HT1080 (cell line): ENCODE data around the gene SGCA. TPM values are rescaled to one million over a fixed set of nuclear protein-coding genes. Genes with fewer than 3 reads are reported as not detected.

Source experiments
- DNase-seq: peaks from one replicate; pipeline ENCODE4 v3.0.0-alpha.2; 2015; ENCODE audit warnings: low read depth
- polyA plus RNA-seq, 2 experiments: library from polyadenylated mRNA; depleted of rRNA; stranded (reverse); fragments of >200 nt; gene quantifications; 2 replicates each; pipeline ENCODE4 v1.2.3, GENCODE V29; 2015
- total RNA-seq: library from RNA; depleted of rRNA; stranded (reverse); fragments of >200 nt; shearing (Covaris generic); gene quantifications from 2 replicates; pipeline ENCODE4 v1.2.3, GENCODE V29; 2014; rRNA removed

SGCA gene
- total RNA-seq = not detected in 2 replicates
- 0.25 TPM in 1 of 2 replicates, not detected in the other for polyA plus RNA-seq (2015; cell fraction: cytosol; rRNA removed)
- not detected in 2 replicates for polyA plus RNA-seq (2015; cell fraction: nucleus; rRNA removed)

DNA sequence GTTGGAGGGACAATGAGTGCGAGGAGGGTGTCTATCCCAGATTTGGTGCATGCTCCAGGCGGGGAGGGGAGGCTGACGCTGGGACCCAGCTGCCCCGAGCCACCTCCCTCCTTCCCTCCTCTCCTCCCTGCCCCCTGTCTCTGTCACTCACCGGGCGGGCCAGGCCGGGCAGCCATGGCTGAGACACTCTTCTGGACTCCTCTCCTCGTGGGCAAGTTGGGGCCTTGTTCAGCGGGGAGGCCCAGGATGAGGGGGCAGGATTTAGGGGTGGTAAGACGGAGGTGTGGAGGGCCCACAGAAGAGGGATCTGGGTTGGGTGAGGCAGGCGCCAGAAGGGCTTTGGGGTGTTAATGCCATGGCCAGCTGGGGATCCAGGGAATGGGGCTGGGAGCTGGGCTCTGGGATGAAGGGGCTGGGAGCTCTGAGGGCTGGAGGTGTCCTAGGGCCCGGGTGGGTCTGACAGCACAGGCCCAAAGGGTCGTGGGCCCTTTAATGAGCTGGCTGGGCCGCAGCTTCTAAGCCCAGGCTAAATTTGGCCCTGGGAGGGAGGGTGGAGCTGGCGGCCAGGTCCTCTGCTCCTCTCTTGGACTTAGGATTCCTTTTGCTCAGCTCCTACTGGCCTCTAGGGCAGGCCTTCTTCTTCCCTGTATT, at the start of gene SGCA:
TSS of gene SGCA (plus strand) at position 139 of the 651 bp plus-strand sequence. CDS start at position 175, 36 bp downstream.
- no peak for DNase-seq

DNA sequence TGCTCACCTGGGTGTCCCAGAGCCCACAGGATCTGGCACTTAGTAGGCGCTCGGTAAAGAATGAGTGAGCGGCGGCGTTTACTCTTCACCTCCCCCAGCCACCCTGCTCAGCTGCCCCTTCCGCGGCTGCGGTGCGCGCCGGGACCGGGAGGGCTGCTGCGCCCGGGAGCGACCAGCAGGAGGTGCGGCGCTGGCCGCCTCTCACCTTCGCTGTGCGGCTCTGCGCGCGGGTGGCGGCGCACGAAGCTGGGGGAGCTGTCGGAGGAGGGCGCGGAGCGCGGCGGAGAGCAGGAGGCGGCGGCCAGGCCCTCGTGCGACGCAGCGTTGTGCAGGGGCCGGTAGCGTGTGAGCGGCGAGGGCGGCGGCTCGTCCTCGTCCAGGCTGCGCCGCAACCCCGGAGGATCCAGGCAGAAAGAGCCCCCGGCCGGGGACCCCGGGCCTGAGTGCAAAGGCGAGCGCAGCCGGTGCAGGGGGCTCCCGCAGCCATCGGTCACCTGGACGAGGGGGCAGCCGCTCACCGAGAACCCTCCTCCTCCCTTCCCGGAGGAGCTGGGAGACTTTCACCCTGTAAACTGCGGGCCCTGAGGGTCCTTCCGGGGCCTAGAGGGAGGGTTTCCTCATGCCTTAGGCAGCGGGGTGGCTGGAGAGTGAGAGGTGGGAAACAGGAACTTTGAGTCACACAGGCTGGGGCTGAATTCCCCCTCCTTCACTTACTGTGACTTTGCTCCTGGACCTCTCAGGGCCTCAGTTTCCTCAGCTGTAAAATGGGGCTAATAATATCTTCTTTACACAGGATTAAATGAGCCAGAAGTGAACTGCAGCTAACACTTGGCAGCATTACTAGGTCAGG, 48.4 kb upstream of the SGCA start:
- no peak for DNase-seq

- no peak for DNase-seq
These were observed 47.6 kb upstream of the SGCA start for GRCh38 chr17:50118076-50118827.

GRCh38 chr17:50118828-50119218, 47.0 kb upstream of the SGCA start:
- no peak for DNase-seq

GRCh38 chr17:50120475-50121253, 45.1 kb upstream of the SGCA start:
- DNase-seq = no peak

GRCh38 chr17:50122945-50123344, 42.9 kb upstream of the SGCA start:
- no peak for DNase-seq

- no peak for DNase-seq
These were observed 42.0 kb upstream of the SGCA start for GRCh38 chr17:50123649-50124349.

DNA sequence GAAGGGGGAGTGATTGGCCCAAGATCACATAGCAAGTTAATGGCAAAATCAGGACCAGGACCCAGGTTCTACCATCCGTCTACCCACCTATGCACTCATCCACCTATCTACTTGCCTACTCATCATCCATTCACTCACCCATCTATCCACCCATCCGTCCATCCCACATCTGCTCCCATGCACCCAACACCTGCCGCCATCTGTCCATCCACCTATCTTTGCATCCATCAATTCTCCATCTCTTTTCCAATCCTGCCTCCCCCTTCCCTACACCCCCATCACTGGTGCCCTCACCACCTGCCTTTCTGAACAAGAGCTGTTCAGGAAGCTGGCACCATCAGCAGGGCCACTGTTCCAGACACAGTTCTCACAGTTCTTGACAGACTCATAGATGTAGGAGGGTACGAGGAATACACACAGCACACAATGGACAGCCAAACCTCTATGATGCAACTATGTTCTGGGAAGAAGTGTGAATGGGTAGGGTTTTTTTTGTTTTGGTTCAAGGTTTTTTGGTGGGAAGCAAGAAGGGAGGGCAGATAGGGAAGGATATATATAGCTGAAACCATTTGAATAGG, 40.3 kb upstream of the SGCA start:
- no peak for DNase-seq

DNA sequence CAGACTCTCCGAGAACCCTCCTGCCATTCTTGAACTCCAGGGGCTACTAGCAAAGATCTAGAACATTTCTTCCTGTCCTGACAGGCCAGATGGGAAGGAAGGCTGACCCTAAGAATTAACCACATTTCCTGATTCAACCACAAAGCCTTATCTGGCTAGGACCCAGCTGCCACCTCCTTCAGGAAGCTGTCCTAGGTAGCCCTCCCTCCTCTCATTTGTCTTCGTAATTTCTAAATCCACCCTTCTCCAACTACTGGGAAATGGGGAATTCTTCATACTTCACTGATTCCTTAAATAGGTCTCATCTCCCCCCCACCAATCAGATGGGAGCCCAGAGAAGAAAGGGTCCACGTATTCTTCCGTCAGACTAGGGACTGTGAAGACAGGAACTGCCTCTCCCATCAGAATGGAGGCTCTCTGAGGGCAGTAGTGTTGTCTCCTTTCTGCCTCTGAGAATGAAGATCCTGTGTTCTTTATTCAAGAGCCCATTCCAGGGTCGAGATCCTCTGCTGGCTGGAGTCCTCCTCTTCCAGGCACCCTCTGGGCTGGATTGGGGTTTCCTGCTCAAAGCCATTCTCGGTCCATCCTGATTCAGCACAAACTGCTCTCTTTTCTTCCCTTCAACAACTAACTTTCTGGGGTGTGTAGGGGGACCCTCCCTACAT, 38.0 kb upstream of the SGCA start:
- DNase-seq = peak; percentile 65

- no peak for DNase-seq
These were observed 37.1 kb upstream of the SGCA start for GRCh38 chr17:50128441-50129352.

- DNase-seq = no peak
These were observed 36.5 kb upstream of the SGCA start for GRCh38 chr17:50129353-50129727.

DNA sequence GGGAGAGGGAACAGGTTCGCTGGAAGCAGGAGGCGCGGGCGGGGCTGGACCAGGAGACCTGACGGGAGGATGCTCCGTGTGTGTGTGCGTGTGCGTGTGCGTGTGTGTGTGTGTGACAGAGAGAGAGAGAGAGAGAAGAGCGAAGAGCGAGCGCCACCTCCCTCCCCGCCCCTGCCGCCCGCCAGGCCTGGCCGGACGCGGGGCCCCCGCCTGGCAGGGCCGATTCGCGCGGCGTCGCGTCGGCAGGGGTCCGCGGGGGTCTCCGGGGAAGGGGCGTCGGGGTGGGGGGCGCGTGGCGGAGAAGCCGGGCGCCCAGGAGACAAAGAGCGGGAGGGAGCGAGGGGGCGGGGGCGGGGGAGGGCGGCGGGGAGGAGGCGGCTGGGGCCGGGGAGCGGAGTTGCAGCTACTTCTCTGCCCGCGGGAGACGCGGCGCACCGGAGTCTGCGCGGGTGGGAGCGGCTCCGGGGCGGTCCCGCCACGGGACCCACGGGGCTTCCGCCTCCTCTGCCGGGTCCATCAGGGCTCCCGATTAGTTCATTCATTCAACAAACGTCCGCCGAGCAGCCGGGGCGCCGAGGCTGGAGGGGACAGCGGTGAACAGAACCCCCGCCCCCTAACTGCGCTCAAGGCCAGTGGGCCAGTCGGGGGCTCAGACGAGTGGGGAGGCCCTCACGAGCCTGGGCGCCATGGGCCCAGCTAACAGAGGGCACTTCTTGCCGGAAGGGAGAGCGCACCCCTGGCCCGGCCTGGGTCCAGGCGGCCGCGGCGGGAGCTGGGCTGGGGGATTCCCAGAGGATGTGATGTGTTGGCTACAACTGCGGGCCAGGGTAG, 35.9 kb upstream of the SGCA start, which contains the start of gene SAMD14:
TSS of gene SAMD14 (minus strand) at position 433 of the 831 bp plus-strand sequence. CDS start 5,201 bp downstream, outside the sequence.
- DNase-seq = no peak

DNA sequence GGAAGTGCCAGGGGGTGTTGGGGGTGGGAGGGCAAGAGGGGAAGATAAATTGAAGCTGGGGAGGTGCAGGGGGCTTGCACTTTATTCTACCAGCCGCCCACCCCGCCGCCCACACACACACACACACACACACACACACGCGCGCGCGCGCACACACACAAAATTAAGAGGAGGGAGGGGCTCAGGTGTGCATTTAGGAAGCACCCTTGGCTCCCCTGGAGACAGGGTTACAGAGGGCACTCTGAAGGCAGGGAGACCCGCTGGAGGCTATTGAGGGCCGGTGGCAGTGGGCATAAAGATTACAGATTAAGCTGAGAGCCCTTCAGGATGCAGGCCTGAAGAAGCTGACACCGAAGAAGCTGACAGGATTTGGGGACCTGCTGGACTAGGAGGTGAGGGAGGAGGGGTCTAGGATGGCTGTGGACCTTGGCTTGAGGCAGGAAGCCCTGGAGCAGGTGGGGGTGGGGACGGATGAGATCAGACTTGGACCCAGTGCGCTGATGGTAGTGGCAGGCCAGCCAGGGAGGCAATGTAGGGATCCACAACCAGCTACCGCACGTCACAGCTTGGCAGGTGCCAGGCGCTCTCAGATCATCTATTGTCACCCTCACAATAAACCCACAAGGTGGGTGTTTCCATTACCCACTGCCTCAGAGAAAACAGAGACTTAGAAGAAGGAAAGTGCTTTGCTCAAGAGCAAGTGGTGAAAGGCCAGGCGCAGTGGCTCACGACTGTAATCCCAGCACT, 35.1 kb upstream of the SGCA start:
- DNase-seq = no peak

DNA sequence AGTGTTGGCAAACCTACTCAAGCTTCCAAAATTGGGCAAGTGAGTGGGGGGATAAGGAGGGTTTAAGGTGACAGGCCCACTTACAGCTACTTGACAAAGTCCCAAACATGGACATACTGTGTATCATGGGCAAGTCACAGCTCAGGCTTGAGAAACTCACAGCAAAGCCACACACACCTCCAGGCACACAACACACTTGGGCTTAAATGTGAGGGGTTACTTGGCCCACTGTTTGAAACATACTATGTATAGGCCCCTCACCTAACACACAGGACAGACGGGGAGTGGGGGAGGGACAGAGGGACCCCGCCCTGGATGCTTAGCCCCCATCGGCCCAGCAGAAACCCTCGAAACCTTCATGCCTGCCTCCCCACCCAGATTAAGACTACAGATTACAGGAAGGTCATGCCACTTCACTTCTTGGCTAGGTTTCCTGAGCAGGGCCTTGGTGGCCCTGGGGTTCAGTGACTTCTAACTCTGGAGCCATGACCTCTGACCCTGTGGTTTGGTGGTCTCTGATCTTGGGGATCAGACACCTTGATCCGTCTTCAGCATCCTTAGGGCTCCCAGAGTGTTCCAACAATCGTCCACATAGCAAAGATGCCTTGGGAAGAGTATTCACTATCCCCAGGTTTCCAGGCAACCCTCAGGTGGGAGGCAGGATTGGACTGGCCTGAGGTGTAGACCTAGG, 33.6 kb upstream of the SGCA start:
- no peak for DNase-seq

- peak; percentile 28 for DNase-seq
These were observed 32.6 kb upstream of the SGCA start for GRCh38 chr17:50133028-50133768.
